NOMO-1 treated with dmso at 0.1 percent for 144 hours (cell line): ENCODE data around the gene PTPN1.
"Not testable (repeated sequence)": the region's sequence is repeated elsewhere in the genome, so short reads cannot be mapped to it uniquely, and the experiment has no call there.

Experiments
- DNase-seq: peaks from one replicate; lab custom pipeline; 2025; ENCODE audit not compliant: unreplicated experiment; lab: John Stamatoyannopoulos, UW

PTPN1 gene

DNA sequence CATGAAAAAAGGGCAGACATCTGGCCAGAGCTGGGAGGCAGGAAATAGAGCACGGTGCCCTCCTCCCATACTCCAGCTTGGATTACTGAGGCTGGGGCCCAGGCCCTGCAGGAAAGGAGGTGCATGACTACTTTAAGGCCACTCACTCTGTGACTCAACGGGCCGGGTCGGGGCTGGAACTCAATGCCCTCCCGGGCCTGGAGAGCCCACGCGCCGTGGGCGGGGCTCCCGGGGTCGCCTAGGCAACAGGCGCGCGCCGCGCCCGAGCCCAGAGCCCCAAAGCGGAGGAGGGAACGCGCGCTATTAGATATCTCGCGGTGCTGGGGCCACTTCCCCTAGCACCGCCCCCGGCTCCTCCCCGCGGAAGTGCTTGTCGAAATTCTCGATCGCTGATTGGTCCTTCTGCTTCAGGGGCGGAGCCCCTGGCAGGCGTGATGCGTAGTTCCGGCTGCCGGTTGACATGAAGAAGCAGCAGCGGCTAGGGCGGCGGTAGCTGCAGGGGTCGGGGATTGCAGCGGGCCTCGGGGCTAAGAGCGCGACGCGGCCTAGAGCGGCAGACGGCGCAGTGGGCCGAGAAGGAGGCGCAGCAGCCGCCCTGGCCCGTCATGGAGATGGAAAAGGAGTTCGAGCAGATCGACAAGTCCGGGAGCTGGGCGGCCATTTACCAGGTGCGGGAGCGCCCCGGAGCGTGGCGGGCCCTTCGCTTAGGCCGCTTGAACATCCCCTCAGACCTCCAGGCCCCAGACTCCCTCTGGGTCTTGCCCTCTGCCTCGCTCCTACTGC, at the start of gene PTPN1:
PTPN1 (plus strand) TSS at position 461 of the 783 bp plus-strand sequence; CDS start at position 606, 145 bp downstream.
- DNase-seq, result peak; percentile 97

DNA sequence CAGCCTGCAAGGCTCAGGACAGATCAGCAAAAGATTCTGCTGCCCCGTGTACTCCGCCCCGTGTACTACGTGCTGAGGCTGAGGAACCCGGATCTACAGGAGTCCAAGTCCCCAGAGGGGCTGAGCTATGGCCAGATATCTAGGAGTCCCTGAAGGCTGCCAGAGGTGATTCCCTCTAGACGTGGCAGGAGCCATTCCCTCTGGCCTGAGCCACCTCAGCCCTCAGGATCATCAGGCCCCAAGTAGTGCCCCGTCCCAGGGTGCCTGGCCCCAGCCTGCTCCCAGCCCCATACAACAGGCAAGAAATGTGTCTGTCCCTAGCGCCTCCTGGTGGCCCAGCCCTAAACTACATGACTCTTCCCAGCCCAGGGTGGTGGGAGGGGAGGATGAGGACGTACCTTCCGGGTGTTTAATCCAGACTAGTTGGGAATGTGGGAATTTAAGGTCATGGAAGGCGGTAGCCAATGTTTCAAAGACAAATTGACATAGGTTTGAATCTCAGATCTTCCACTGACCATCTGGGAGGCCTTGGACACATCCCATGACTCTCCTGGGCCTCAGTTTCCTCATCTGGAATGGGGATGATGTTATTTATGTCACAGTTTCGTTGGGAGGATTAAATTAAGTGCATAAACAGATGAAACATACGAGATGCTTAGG, 49.4 kb upstream of the PTPN1 start:
- peak; percentile 65 for DNase-seq

DNA sequence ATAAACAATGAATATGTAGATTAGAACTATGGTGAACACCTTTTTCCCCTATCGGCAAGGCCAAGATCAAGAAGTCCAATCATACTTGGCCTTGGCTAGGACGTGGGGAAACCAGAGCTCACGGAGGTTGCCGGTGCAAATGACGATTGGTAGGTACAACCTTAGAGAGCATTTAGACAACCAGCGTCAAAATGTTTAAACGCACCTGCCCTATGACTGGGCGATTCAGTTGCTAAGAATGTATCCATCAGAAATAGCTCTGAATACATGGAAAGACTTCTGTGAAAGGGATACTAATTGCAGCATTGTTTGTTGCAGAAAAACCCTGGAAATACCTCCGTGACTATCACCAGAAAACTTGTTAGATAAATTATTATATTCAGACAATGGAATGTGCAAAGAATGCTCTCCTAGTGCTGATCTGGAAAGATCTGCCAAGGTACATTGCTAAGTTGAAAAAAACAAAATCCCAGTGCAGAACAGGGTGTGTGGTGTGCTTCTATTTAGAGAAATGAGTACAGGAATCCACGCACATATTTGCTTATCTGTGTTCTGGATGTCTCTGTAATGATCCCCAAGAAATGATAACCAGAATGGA, 48.0 kb upstream of the PTPN1 start:
- DNase-seq, result no peak

DNA sequence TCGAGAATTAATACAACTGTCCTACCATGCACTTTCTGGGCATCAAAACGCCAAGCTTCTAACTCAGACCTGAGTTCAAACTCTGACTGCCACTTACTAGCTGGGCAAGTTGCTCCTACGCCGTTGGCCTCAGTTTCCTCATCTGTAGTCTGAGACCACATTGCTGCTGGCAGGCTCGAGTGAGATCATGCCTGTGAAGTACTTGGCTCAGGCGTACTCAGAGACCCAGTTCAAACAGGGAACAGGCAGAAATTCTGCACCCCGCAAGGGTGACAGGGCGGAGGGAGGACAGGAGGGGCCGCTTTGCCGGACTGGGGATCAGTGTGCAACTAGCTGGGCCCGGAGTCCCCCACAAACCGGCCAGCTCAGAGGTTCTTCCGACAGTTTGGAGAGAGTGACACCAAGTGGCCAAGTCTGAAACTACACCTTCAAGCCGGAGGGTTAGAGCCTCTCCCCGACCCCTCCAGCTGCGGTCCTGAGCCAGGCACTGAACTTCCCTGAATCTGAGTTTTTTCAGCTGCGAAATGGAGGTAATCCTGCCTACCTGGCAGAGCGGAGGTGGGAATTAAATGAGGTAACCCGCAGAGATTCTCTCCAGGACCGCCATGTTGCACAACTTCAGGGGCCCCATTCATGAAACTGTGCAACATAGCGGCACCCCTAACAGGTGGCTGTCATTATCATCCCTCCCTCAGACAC, 46.0 kb upstream of the PTPN1 start:
- peak; percentile 42 for DNase-seq

DNA sequence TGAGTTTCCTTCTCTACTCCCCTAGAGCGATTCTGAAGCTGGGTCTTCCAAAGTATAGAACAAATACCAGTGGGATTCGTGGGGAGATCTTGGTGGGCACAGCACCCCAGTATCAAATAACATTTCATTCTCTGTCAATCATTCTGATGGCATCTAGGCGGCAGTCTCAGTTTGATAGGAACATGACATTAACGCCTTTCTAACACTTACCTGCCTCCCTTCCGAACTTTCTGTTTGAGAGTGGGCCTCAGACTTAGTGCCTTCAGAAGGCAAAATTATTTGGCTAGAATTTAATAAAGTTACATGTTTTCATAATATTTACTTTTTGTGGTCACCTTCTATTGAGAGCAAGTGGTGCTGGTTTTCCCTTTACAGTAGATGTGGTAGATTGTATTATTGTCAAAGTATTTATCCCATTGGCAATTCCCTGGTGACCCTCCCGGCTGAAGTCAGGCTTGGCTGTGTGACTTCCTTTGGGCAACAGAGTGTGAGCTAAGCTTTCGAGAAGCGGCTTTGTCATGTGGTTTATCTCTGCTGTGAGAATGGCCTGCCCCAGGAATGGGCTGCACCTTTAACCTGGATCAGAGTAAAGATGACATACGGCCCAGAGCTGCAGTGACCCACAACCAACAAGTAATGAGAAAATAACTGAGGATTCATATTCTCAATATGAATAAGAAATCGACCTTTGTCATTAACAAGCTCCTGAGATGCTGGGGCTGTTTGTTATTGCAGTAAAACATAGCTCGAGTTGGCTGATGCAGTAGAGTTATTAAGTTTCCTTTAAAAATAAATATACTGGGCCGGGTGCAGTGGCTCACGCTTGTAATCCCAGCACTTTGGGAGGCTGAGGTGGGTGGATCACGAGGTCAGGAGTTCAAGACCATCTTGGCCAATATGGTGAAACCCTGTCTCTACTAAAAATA, 45.2 kb upstream of the PTPN1 start:
- no peak for DNase-seq

DNA sequence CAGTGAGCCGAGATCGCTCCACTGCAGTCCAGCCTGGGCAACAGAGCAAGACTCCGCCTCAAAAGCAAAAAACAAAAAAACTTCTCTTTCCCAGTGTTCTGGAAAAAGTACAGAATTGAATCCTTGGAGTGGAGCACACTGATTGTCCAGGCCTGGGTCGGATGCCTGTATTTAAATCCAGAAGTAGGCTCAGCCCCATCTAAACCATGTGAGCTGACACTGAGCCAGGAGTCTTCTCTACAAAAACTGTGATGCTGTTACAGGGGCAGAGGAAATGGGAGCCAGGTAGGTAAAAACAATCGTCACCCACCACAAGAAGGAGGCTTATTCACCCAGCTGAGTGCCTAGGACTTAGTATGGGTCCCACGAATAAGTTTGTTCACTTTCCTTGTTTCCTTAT, 43.0 kb upstream of the PTPN1 start:
- no peak for DNase-seq

DNA sequence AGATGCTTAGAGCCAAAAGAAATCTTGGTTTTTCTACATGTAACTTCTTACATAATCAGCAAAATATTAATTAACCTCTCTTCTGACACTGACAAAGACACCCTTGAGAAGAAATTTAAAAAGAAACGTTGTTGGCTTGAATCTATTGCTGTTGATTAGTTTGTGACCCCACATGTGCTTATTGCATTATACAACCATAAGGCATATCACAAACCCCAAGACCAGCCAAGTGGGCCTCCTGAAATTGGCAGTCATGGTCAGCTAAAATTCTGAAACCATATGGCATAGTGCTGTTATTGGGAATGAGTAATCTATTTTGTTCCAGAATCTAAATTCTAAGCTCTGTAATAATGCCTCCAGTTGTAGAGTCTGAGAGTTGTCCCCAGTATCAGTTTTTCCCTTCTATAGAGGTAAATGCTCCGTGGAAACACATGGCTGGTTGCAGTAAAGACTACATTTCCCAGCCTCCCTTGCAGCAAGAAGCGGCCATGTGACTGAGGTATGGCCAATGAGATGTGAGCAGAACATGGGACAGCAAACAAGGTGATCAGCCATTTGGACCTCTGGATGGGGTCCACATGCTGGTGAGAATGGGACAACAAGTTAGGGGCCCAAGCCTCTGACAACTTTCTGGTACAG, 42.3 kb upstream of the PTPN1 start:
- DNase-seq, result no peak

DNA sequence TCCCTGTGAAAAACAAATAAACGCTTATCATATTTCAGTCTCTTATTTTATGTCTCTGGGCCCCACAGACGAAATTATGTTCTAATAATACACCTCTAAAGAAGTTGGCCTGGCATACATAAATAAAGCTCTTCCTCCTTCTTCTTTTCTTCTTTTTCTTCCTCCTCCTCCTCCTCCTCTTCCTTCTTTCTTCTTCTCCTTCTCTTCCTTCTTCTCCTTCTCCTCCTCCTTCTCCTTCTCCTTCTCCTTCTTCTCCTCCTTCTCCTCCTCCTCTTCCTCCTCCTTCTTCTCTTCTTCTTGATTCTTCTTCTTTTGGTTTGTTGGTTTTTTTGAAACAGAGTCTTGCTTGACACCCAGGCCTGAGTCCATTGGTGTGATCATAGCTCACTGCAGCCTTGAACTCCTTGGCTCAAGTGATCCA, 41.8 kb upstream of the PTPN1 start:
- no peak for DNase-seq

DNA sequence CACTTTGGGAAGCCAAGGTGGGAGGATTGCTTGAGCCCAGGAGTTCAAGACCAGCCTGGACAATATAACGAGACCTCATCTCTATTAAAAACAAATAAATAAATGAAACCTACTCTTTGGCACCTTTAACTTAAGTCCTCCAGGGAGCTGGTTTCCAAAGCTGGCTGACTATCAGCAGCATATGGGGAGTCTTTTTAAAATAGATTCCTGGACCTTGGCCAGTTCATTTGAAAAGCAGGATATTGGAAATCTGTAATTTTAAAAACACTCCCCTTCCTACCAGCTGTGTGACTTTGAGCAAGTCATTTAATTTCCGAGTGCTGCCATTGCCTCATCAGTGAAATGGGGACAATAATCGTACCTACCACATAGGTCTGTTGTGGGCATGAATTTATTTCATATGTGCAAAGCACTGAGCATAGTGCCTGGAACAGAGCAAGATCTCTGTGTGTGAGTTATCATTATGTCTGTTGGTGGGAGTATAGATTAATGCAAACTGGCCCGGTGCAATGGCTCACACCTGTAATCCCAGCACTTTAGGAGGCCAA, 40.9 kb upstream of the PTPN1 start:
- no peak for DNase-seq

DNA sequence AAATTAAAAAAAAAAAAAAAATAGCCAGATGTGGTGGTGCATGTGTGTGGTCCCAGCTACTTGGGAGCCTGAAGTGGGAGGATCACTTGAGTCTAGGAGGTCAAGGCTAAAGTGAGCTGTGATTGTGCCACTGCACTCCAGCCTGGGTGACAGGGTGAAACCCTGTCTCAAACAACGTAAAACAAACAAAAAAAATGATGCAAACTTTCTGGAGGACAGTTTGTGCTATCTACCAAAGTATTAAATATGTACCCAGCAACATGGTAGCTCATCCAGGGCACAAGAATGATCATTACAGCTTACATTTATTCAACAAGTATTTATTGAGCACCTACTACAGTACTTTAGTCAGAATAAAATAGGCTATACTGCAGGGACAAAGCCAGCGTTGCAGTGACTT, 40.4 kb upstream of the PTPN1 start:
- DNase-seq, result no peak

DNA sequence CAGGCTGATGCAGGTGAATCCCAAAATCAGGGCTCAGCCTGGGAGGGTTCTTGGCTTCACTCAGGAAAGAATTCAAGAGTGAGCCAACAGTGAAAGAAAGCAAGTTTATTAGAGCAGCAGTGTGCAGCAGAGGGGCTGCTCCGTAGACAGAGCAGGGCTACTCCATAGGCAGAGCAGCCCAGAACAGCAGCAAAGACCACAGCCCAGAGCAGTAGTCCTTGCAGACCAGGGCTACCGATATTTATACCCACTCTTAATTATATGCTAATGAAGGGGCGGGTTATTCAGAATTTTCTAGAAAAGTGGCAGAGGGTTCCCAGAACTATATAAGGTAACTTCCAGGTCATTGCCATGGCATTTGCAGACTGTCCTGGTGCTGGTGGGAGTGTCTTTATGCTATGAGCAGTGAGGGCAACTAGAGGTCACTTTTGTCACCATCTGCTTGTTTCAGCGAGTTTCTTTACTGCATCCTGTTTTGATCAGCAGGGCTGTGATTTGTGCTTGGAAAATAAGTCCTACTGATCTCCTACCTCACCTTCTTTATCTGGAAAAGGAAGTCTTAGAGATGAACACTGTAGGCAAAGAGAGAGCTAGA, 39.8 kb upstream of the PTPN1 start:
- no peak for DNase-seq

DNA sequence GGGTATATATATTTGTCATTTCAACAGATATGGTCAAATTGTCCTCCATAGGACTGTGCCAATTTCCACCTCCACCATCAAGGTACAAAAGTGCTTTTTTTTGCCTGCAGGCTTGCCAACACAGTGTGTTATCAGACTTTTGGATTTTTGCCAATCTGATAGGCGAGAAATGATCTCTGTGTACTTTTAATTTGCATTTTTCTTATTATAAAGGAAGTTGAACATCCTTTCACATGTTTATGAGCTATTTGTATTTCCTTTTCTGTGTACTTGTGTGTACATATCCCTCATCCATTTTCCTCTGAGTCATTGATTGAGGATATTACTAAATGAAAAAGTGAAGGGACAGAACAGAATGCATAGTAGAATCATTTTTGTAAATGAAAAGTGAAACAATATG, 39.0 kb upstream of the PTPN1 start:
- DNase-seq, result no peak

DNA sequence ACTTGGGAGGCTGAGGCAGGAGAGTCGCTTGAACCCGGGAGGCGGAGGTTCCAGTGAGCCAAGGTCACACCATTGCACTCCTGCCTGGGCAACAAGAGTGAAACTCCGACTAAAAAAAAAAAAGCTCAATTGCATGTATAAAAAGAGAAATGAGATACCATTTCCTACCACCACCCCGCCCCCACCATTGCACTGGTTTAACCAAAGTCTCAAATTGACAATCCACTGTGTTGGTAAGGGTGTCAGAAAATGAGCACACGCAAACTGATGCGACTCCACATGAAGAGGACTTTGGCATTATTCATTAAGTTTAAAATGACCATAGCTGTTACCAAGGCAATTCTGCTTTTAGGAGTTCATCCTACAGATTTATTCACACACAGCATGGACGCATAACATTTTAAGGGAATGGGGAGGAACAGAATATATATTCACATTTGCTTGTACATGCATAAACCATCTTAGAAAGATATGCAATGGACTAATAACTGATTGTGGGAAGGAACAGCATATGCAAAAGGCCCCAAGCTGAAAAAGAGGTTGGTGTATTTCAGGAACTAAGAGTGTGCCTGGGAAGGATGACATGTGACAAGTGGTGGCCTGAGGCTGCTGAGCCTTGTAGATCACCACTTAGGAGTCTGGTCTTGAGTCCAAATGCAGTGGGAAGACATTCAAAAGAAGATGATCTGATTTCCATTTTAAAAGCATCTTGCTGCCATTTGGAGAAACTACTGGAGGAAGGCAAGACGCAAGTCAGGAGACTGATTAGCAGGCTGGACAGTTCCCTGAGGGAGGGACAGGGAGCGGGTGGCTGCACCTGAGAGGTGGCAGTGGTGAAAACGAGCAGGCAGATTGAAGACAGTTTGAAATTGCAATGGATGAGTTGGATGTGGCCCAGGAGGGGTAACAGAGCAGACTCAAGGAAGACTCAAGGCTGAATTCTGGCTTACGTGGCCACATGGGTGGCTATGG, 37.2 kb upstream of the PTPN1 start:
- DNase-seq, result no peak

DNA sequence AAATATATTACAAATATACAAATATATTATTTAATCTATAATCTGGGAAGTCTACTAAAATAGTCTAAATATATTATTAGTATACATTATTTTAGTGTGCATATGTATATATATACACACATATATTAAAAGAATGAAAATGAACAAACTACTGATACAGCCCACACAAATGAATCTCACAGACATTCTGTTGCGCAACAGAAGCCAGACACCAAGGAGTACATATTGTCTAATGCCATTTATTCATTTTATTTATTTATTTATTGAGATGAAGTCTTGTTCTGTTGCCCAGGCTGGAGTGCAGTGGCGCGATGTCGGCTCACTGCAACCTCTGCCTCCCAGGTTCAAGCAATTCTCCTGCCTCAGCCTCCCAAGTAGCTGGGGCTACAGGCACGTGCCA, 35.8 kb upstream of the PTPN1 start:
- DNase-seq, result not testable (repeated sequence)

DNA sequence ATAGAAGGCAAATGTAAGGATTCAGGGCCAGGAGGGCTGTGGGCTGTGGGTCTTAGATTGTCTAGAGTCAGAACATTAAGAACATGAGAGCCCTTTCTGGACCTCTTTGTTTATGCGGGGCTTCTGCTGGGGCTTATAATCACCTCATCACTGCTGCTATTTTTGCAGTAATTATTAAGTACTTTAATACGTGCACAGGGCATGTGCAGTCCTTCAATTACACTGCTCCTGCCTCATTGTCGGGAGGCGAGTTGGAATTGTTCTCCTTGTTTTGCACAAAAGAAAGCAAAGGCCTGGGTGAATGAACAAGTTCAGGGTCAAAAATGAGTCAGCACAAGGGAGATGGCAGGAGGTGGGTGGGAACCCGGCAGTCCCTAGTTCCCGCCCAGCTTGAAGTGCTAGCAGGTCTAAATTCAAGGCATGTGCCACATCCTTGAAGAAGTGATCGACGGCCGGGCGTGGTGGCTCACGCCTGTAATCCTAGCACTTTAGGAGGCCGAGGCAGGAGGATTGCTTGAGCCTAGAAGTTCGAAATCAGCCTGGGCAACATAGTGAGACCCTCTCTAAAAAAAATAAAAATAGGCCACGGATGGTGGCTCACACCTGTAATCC, 34.4 kb upstream of the PTPN1 start:
- DNase-seq, result no peak

DNA sequence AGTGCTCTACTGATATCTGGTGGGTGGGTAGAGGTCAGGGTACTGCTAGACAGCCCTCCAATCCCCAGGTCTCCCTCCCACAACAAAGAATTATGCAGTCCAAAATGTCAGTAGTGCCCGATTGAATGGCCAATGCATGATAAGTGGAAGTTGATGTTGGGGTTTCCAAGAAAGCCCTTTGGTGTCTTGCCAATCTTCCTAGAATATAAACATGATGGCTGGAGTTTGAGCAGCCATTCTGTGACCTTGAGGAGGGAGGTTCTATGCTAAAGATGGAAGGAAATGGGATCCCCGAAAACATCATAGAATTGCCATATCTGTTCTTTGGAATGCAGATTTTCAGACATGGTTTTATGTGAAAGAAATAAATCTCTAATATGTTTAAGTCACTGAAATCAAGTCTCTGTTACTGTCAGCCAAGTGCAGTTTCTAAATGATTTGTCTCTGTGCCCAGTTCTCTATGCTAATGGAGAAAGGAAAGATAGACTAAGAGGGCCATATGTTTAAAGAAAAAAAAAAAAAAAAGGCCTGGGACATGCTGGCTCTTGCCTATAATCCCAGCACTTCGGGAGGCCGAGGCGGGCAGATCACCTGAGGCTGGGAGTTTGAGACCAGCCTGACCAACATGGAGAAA, 32.8 kb upstream of the PTPN1 start:
- DNase-seq, result no peak
